Measurements from ENCODE around the gene GLCCI1. TPM values are rescaled to one million over a fixed set of nuclear protein-coding genes. Genes with fewer than 3 reads are reported as not detected.

The GLCCI1 gene
- total RNA-seq, 1 experiment from 2014 or later, result 4.6 TPM

GRCh38 chr7:8042796-8043535, 74.4 kb downstream of the GLCCI1 start:
- BruUV-seq (replicated peaks), result no TSS peak
- Histone ChIP-seq H4K20me1 (ENCODE audit: insufficient read depth) (no peaks in the 10 kb centered on the region), H2AFZ (ENCODE audit: low read depth, low read length, poor library complexity, severe bottlenecking) (no peak overlapping the region), H3K27me3 (ENCODE audit: insufficient read depth, low read length) (no peaks in the 10 kb centered on the region), H3K9me3 (ENCODE audit: control insufficient read depth in 1 of 2, insufficient read depth in 1 of 2, low read depth in 1 of 2, low read length in 2 of 2) (no peaks in the 10 kb centered on the region), H3K4me2 (ENCODE audit: low read length) (no peak overlapping the region), H3K4me3 (replicated peaks in 1 of 2; ENCODE audit: low read depth in 1 of 2, low read length in 2 of 2) (no peak overlapping the region), H3K9ac (ENCODE audit: low read length) (no peak overlapping the region), H3K27ac (ENCODE audit: low read depth, low read length) (no peak overlapping the region), H3K9me2 (ENCODE audit: insufficient read depth) (no peaks in the 10 kb centered on the region), H3K36me3 (ENCODE audit: control insufficient read depth in 1 of 2, insufficient read depth in 2 of 2, low read length in 2 of 2) (no peaks in the 10 kb centered on the region), H3K79me2 (ENCODE audit: insufficient read depth, low read length) (no peaks in the 10 kb centered on the region), H3K4me1 (ENCODE audit: control insufficient read depth in 1 of 2, insufficient read depth in 2 of 2, low read length in 2 of 2) (no peaks in the 10 kb centered on the region)
- ChIA-PET CTCF (no interaction called here), POLR2A (no interaction called here), RAD21 (ENCODE audit: low non-redundant PET in 1 of 2, low total read pairs in 2 of 2, uncharacterized antibody in 2 of 2, unreplicated experiment in 2 of 2) (no interaction called here)
- intact Hi-C loops (cut with micrococcal nuclease), result no loop called here
- TF ChIP-seq ELF1 (IDR thresholded peaks at IDR 0.05; ENCODE audit: borderline replicate concordance, low read depth) (no peak), JUND (IDR thresholded peaks at IDR 0.05) (no peak), REST (IDR thresholded peaks at IDR 0.05; ENCODE audit: low read depth) (no peak), ATF3 (IDR thresholded peaks at IDR 0.05) (no peak), SIN3A (IDR thresholded peaks at IDR 0.05; ENCODE audit: low read depth) (no peak), SP1 (IDR thresholded peaks at IDR 0.05; ENCODE audit: low read depth) (no peak), ZBTB33 (IDR thresholded peaks at IDR 0.05; ENCODE audit: extremely low read depth, insufficient replicate concordance, low read length) (no peak), CEBPB (IDR thresholded peaks at IDR 0.05; ENCODE audit: low read depth) (no peak), MAX (IDR thresholded peaks at IDR 0.05) (no peak), ZFX (IDR thresholded peaks at IDR 0.05) (no peak), SRF (IDR thresholded peaks at IDR 0.05; ENCODE audit: low read depth) (no peak), RAD21 (IDR thresholded peaks at IDR 0.05; ENCODE audit: low read depth) (no peak), FOSL1 (IDR thresholded peaks at IDR 0.05; ENCODE audit: low read depth) (no peak), POLR2A (IDR thresholded peaks at IDR 0.05; ENCODE audit: borderline replicate concordance, extremely low read depth, insufficient read depth, insufficient read length) (no peak)
- ATAC-seq (no peak), DNase-seq (ENCODE audit: low read depth, low spot score) (no peak)

Data from HCT116 (cell line).